Superior temporal gyrus (tissue), 1 donor: Measurements from ENCODE around the gene OR51V1.

ENCODE experiments used
- DNase-seq: peaks from one replicate; pipeline ENCODE4 v3.0.0-alpha.2; 2016; ENCODE audit errors: extremely low spot score

Gene OR51V1

GRCh38 chr11:5230266-5230665 is 29.8 kb upstream of the OR51V1 start:
- DNase-seq: no peak

GRCh38 chr11:5229796-5230195 is 29.3 kb upstream of the OR51V1 start:
- DNase-seq: no peak

GRCh38 chr11:5229356-5229755 is 28.9 kb upstream of the OR51V1 start:
- no peak for DNase-seq

- DNase-seq: no peak
Observed at GRCh38 chr11:5228124-5228523, 27.6 kb upstream of the OR51V1 start.

GRCh38 chr11:5227681-5228080 is 27.2 kb upstream of the OR51V1 start:
- DNase-seq: no peak

- DNase-seq: no peak
Observed at GRCh38 chr11:5226732-5227310, 26.3 kb upstream of the OR51V1 start, which contains the start of gene HBB. HBB (minus strand) TSS chr11:5227071; CDS start chr11:5227021, 50 bp downstream.

- DNase-seq: no peak
Observed at GRCh38 chr11:5225480-5225871, 25.0 kb upstream of the OR51V1 start.

- no peak for DNase-seq
Observed at GRCh38 chr11:5224538-5225479, 24.3 kb upstream of the OR51V1 start.

- no peak for DNase-seq
Observed at GRCh38 chr11:5223686-5224085, 23.2 kb upstream of the OR51V1 start.

GRCh38 chr11:5223146-5223545 is 22.7 kb upstream of the OR51V1 start:
- DNase-seq: no peak

GRCh38 chr11:5210376-5210885 is 9.9 kb upstream of the OR51V1 start:
- DNase-seq: no peak

- peak; percentile 36 for DNase-seq
Observed at GRCh38 chr11:5204787-5205186, 4.3 kb upstream of the OR51V1 start.

GRCh38 chr11:5203366-5203765 is 2.9 kb upstream of the OR51V1 start:
- no peak for DNase-seq

GRCh38 chr11:5198285-5198684 is 2.2 kb downstream of the OR51V1 start:
- no peak for DNase-seq

- DNase-seq: no peak
Observed at GRCh38 chr11:5197536-5197935, 2.9 kb downstream of the OR51V1 start.

GRCh38 chr11:5196731-5197130 is 3.8 kb downstream of the OR51V1 start:
- DNase-seq: no peak

- DNase-seq: no peak
Observed at GRCh38 chr11:5196067-5196466, 4.4 kb downstream of the OR51V1 start.

GRCh38 chr11:5192738-5193137 is 7.7 kb downstream of the OR51V1 start:
- no peak for DNase-seq

- DNase-seq: no peak
Observed at GRCh38 chr11:5188201-5188600, 12.3 kb downstream of the OR51V1 start.

GRCh38 chr11:5178046-5178837 is 22.2 kb downstream of the OR51V1 start:
- no peak for DNase-seq

- DNase-seq: no peak
Observed at GRCh38 chr11:5174934-5175333, 25.5 kb downstream of the OR51V1 start.

GRCh38 chr11:5171856-5172255 is 28.6 kb downstream of the OR51V1 start:
- DNase-seq: no peak
